C4-2B (cell line): ENCODE measurements around the gene GTF3C4.

Source experiments
- ZFX ChIP-seq: fragments of 450-650 bp; IDR thresholded peaks from 2 replicates; pipeline ENCODE4 v1.6.1; 2017
- TF ChIP-seq, protein P1 (sequence below): fragments of 450-650 bp; conservative IDR thresholded peaks from 2 replicates; pipeline ENCODE4 v1.5.1; 2017; ENCODE audit warnings: mild to moderate bottlenecking

DNA sequence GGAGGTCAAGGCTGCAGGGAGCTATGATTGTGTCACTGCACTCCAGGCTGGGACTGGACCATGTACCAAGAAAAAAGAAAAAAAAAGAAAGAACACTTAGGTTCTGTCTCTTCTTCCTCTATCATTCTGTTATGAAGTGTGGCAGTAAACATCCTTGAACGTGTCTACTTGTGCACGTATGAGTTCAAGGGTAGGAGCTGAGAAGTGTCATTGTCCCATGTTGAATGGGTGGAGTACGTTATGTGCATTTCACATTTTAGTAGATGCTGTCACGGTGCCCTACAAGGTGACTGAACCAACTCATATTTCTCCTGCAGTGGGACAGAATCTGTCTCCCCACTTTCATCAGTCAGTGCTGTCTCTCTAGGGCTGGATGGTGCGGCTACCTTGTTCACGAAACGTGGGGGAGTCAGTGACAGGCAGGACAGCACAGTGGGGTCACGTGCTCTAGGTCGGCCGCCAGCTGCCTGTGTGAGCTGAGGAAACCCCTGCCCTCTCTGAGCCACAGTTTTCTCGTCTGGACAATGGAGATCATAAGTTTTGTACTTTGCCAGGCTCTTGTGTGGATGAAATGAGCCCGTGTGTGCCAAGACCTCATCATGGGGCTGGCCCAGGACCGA lies 47.2 kb downstream of the GTF3C4 start:
- TF ChIP-seq, protein P1, sequence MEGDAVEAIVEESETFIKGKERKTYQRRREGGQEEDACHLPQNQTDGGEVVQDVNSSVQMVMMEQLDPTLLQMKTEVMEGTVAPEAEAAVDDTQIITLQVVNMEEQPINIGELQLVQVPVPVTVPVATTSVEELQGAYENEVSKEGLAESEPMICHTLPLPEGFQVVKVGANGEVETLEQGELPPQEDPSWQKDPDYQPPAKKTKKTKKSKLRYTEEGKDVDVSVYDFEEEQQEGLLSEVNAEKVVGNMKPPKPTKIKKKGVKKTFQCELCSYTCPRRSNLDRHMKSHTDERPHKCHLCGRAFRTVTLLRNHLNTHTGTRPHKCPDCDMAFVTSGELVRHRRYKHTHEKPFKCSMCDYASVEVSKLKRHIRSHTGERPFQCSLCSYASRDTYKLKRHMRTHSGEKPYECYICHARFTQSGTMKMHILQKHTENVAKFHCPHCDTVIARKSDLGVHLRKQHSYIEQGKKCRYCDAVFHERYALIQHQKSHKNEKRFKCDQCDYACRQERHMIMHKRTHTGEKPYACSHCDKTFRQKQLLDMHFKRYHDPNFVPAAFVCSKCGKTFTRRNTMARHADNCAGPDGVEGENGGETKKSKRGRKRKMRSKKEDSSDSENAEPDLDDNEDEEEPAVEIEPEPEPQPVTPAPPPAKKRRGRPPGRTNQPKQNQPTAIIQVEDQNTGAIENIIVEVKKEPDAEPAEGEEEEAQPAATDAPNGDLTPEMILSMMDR = no peak
- no peak for TF ChIP-seq ZFX
